AG04449 (cell line): Measurements from ENCODE around the gene MARK1.
"Not testable (repeated sequence)": the region's sequence is repeated elsewhere in the genome, so short reads cannot be mapped to it uniquely, and the experiment has no call there.

Source experiments
- CTCF ChIA-PET: fragments of 350-600 bp; formaldehyde crosslinking; extraction: SDS; loops from one replicate; lab custom pipeline; 2021; ENCODE audit warnings: antibody characterized with exemption; lab: Yijun Ruan, JAX
- POLR2A ChIA-PET: fragments of 400-600, 350-600 bp; formaldehyde crosslinking; extraction: SDS; loops from one replicate; lab custom pipeline; 2020; ENCODE audit warnings: antibody characterized with exemption, inconsistent platforms; lab: Yijun Ruan, JAX
- DNase-seq: peaks from one replicate; pipeline ENCODE4 v3.0.0-alpha.2; 2010; ENCODE audit warnings: low read depth, low spot score
- H3K4me3 ChIP-seq: 2 replicates; pipeline ENCODE4 v1.5.1; 2011; ENCODE audit warnings: low read depth, mild to moderate bottlenecking, control low read depth, low read length
- TF ChIP-seq, protein P1 (sequence below): IDR thresholded peaks from one replicate; pipeline ENCODE4 v1.5.1; 2011; ENCODE audit warnings: mild to moderate bottlenecking, moderate library complexity, low read length, control low read depth, inconsistent platforms; ENCODE audit not compliant: insufficient read depth; ENCODE audit errors: missing control alignments

MARK1 gene

DNA sequence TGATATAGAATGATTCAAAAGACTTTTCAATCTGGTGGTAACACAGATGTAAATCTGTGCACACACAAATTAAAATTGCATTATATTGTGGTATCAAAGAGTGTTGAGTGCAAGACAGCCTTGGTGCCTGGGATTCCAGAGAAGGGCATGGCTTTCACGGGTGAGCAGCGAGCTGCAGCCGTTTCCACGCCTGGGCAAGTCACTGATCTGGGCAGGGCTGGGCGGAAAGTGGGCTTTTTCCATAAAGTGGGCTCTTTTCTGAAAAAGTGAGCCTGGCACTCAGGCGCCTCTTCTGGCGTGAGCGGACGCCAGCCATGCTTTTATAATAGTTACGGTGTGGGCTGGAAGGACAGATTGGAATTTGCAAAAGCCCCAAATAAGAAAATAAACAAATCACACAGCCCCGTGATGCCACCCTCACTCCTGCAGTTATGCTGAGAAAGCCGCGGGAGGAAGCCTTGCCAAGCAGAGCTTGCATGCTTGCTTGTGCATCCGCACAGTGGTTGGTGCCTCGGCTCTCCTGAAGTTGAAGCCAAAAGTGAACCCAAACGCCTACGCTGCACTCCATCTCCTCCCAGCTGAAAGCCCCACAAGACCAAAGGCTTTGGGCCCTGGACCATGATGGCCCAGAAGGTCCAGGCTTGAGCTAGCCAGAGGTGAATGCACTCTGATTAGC is 155.1 kb downstream of the MARK1 start:
- ChIA-PET CTCF (interaction anchor here (1.3 kb wide), 1 partner anchor 94 kb away, joined by 4 read pairs; no protein-coding TSS in a partner anchor), POLR2A (no interaction called here)
- no peak overlapping the region for H3K4me3 ChIP-seq
- TF ChIP-seq, protein P1, sequence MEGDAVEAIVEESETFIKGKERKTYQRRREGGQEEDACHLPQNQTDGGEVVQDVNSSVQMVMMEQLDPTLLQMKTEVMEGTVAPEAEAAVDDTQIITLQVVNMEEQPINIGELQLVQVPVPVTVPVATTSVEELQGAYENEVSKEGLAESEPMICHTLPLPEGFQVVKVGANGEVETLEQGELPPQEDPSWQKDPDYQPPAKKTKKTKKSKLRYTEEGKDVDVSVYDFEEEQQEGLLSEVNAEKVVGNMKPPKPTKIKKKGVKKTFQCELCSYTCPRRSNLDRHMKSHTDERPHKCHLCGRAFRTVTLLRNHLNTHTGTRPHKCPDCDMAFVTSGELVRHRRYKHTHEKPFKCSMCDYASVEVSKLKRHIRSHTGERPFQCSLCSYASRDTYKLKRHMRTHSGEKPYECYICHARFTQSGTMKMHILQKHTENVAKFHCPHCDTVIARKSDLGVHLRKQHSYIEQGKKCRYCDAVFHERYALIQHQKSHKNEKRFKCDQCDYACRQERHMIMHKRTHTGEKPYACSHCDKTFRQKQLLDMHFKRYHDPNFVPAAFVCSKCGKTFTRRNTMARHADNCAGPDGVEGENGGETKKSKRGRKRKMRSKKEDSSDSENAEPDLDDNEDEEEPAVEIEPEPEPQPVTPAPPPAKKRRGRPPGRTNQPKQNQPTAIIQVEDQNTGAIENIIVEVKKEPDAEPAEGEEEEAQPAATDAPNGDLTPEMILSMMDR = no peak
- DNase-seq = no peak

DNA sequence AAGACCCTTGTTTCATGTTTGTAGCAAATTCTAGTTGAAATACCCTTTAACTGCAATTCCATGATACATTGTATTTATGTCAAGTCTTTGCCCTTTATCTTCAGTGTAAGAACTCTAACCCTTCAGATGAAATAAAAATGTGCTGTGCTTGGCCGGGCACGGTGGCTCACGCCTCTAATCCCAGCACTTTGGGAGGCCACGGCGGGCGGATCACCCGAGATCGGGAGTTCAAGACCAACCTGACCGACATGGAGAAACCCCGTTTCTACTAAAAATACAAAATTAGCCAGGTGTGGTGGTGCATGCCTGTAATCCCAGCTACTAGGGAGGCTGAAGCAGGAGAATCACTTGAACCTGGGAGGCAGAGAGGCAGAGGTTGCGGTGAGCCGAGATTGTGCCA is 155.8 kb downstream of the MARK1 start:
- POLR2A ChIA-PET, DNase-seq, H3K4me3 ChIP-seq: not testable (repeated sequence)
- CTCF ChIA-PET = interaction anchor here (1.3 kb wide), 1 partner anchor 93 kb away, joined by 4 read pairs; no protein-coding TSS in a partner anchor

GRCh38 chr1:220684890-220685289 is 157.0 kb downstream of the MARK1 start:
- POLR2A ChIA-PET = no interaction called here
- CTCF ChIA-PET = interaction anchor here (0.9 to 1.1 kb wide), 2 partner anchors 49 to 92 kb away, joined by 3 to 6 read pairs; no protein-coding TSS in a partner anchor
- no peak overlapping the region for H3K4me3 ChIP-seq
- no peak for DNase-seq
- TF ChIP-seq, protein P1 = no peak

DNA sequence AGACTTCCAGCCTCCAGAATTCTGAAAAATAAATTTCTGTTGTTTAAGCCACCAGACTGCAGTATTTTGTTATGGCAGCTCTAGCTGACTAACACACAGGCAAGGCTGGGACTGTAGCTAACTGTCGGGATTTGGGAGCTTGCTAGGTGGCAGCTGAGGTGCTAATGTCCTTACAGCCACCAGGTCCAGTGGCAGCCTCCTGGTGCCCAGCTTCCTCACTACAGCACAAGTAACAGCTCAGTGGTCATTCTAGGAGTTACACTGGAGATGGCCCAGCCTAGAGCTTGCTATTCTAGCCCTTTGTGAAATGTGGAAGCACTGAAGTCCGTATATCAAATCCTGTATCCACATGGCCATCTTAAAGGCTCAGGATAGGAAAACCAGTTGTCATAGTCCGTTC is 157.9 kb downstream of the MARK1 start:
- TF ChIP-seq, protein P1 = no peak
- ChIA-PET POLR2A (no interaction called here), CTCF (interaction anchor here (0.9 to 1.6 kb wide), 3 partner anchors 10 to 89 kb away, joined by 3 to 9 read pairs (median 3); no protein-coding TSS in a partner anchor)
- no peak overlapping the region for H3K4me3 ChIP-seq
- no peak for DNase-seq

GRCh38 chr1:220687809-220688208 is 159.9 kb downstream of the MARK1 start:
- POLR2A ChIA-PET = no interaction called here
- H3K4me3 ChIP-seq = no peak overlapping the region
- DNase-seq = no peak
- TF ChIP-seq, protein P1 = no peak
- CTCF ChIA-PET = no interaction called here

DNA sequence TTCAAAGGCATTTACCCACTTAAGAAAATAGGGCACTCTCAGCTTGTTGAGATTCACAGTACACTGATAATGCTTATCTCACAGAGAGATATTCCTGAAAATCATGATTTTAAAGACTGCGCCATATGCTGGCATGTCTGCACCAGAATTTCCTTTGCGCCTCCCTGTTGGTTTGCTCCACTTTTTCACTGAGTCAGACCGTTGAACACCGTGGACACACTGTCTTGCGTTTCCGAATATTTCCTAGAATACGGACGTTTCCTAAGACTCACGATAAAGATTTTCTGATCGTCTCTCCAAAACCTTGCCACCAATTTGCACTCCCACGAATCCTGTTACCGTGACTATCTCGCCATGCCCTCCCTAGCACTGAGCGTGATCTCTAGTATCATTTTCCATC is 161.7 kb downstream of the MARK1 start:
- no peak for DNase-seq
- peak overlapping the region; percentile 59 for H3K4me3 ChIP-seq
- POLR2A ChIA-PET = no interaction called here
- TF ChIP-seq, protein P1 = no peak
- CTCF ChIA-PET = interaction anchor here (0.6 to 1.3 kb wide), 5 partner anchors 10 to 460 kb away, joined by 3 to 8 read pairs (median 4); no protein-coding TSS in a partner anchor
